Lower lobe of right lung (tissue), 2 donors: Measurements from ENCODE around the gene TBC1D14. TPM values are rescaled to one million over a fixed set of nuclear protein-coding genes. Genes with fewer than 3 reads are reported as not detected.

ENCODE experiments used
- ATAC-seq, 2 donors: fragments of 200-7000 bp; cut with Tn5 transposase; one replicate each; pipeline ENCODE4 v1.9.1; 2020 to 2022; ENCODE audit warnings: mild to moderate bottlenecking in 2 of 2, moderate library complexity in 2 of 2
- DNase-seq: peaks from one replicate; pipeline ENCODE4 v3.0.0-alpha.2; 2020
- H3K27ac ChIP-seq: fragments of 200-600 bp; one replicate; pipeline ENCODE4 v1.8.0; 2022
- H3K27me3 ChIP-seq: fragments of 200-600 bp; one replicate; pipeline ENCODE4 v1.8.0; 2022; ENCODE audit warnings: low read depth
- H3K36me3 ChIP-seq: fragments of 200-600 bp; one replicate; pipeline ENCODE4 v1.8.0; 2022; ENCODE audit warnings: mild to moderate bottlenecking
- H3K4me1 ChIP-seq: fragments of 200-600 bp; one replicate; pipeline ENCODE4 v1.8.0; 2022
- H3K4me3 ChIP-seq: fragments of 200-600 bp; one replicate; pipeline ENCODE4 v1.8.0; 2022; ENCODE audit warnings: mild to moderate bottlenecking
- H3K9me3 ChIP-seq: fragments of 200-600 bp; one replicate; pipeline ENCODE4 v1.8.0; 2022
- CTCF ChIP-seq: fragments of 200-600 bp; IDR thresholded peaks from one replicate; pipeline ENCODE4 v1.8.0; 2022; ENCODE audit warnings: antibody characterized with exemption, mild to moderate bottlenecking
- intact Hi-C: fragments of 100-400 bp; cut with DNase I; formaldehyde crosslinking; loops from one replicate; pipeline ENCODE4 v1.11.0; 2022
- total RNA-seq: library from RNA; stranded (reverse); fragmentation: NEBNext Ultra II Directional; extraction: Animal tissue kit (Norgen Biotek cat#: 25700); gene quantifications from one replicate; pipeline ENCODE4 v1.2.1, GENCODE V29; 2021
- donor health status: DM: no; HTN: yes; CAD: no; lungs with severe emphysema.

The TBC1D14 gene
- total RNA-seq, 1 donor from 2014 or later, result 60.7 TPM

- DNase-seq, result no peak
- H3K4me1 ChIP-seq, result peaks cover 33% of the 10 kb centered on the region
- ATAC-seq, result no peak
- no peaks in the 10 kb centered on the region for H3K27me3 ChIP-seq
- H3K4me3 ChIP-seq, result no peak overlapping the region
- no peaks in the 10 kb centered on the region for H3K36me3 ChIP-seq
- H3K9me3 ChIP-seq, result no peaks in the 10 kb centered on the region
- no peak overlapping the region for H3K27ac ChIP-seq
- intact Hi-C loops, result no loop called here
- no peak for TF ChIP-seq CTCF
Observed at GRCh38 chr4:6935965-6936364, 26.3 kb downstream of the TBC1D14 start.

GRCh38 chr4:6937201-6937600 is 27.6 kb downstream of the TBC1D14 start:
- H3K9me3 ChIP-seq, result no peaks in the 10 kb centered on the region
- H3K4me1 ChIP-seq, result peaks cover 46% of the 10 kb centered on the region
- H3K27ac ChIP-seq, result no peak overlapping the region
- H3K36me3 ChIP-seq, result no peaks in the 10 kb centered on the region
- no peaks in the 10 kb centered on the region for H3K27me3 ChIP-seq
- DNase-seq (no peak), ATAC-seq (no peak)
- no peak overlapping the region for H3K4me3 ChIP-seq
- intact Hi-C loops, result no loop called here
- no peak for TF ChIP-seq CTCF

GRCh38 chr4:6937754-6938153 is 28.1 kb downstream of the TBC1D14 start:
- Histone ChIP-seq H3K36me3 (no peaks in the 10 kb centered on the region), H3K9me3 (no peaks in the 10 kb centered on the region), H3K4me3 (no peak overlapping the region), H3K4me1 (peaks cover 51% of the 10 kb centered on the region), H3K27ac (no peak overlapping the region), H3K27me3 (no peaks in the 10 kb centered on the region)
- intact Hi-C loops, result no loop called here
- no peak for ATAC-seq
- no peak for TF ChIP-seq CTCF
- DNase-seq, result no peak

- TF ChIP-seq CTCF, result no peak
- ATAC-seq (peak; percentile 36 to 59), DNase-seq (peak; percentile 75)
- intact Hi-C loops, result no loop called here
- Histone ChIP-seq H3K4me3 (no peak overlapping the region), H3K27me3 (no peaks in the 10 kb centered on the region), H3K9me3 (no peaks in the 10 kb centered on the region), H3K36me3 (no peaks in the 10 kb centered on the region), H3K4me1 (peaks cover 56% of the 10 kb centered on the region), H3K27ac (peak overlapping the region; percentile 33)
Observed at GRCh38 chr4:6938237-6938636, 28.6 kb downstream of the TBC1D14 start.

- ATAC-seq (peak; percentile 36 to 51), DNase-seq (peak; percentile 73)
- intact Hi-C loops, result no loop called here
- no peak overlapping the region for H3K4me3 ChIP-seq
- peaks cover 61% of the 10 kb centered on the region for H3K4me1 ChIP-seq
- no peak for TF ChIP-seq CTCF
- no peaks in the 10 kb centered on the region for H3K27me3 ChIP-seq
- H3K36me3 ChIP-seq, result no peaks in the 10 kb centered on the region
- H3K27ac ChIP-seq, result peak overlapping the region; percentile 33
- H3K9me3 ChIP-seq, result no peaks in the 10 kb centered on the region
Observed at GRCh38 chr4:6938647-6939271, 29.1 kb downstream of the TBC1D14 start.
